IMR-90 (cell line): ENCODE data around the gene DSCAM.

Experiments used
- CTCF ChIP-seq: conservative IDR thresholded peaks from 2 replicates; pipeline ENCODE4 v1.5.1; 2012; ENCODE audit warnings: mild to moderate bottlenecking, low read depth, low read length, improper control_type of control experiment
- RAD21 ChIP-seq: IDR thresholded peaks from 2 replicates; pipeline ENCODE4 v1.6.1; 2012; ENCODE audit warnings: low read length, improper control_type of control experiment
- RCOR1 ChIP-seq: IDR thresholded peaks from 2 replicates; pipeline ENCODE4 v1.6.1; 2012; ENCODE audit warnings: mild to moderate bottlenecking, low read length, improper control_type of control experiment; ENCODE audit not compliant: insufficient replicate concordance
- RFX5 ChIP-seq: IDR thresholded peaks from 2 replicates; pipeline ENCODE4 v1.8.0; 2012; ENCODE audit warnings: low read depth, mild to moderate bottlenecking, low read length, moderate library complexity
- TF ChIP-seq, protein P1 (sequence below): fragments of 150-350 bp; IDR thresholded peaks from 2 replicates; pipeline ENCODE4 v1.6.1; 2016; ENCODE audit warnings: low read depth, mild to moderate bottlenecking, low read length, moderate library complexity, borderline replicate concordance

GRCh38 chr21:40610345-40610744 lies 236.6 kb downstream of the DSCAM start:
- TF ChIP-seq RCOR1 (no peak), CTCF (no peak), RAD21 (no peak), RFX5 (no peak)
- TF ChIP-seq, protein P1, sequence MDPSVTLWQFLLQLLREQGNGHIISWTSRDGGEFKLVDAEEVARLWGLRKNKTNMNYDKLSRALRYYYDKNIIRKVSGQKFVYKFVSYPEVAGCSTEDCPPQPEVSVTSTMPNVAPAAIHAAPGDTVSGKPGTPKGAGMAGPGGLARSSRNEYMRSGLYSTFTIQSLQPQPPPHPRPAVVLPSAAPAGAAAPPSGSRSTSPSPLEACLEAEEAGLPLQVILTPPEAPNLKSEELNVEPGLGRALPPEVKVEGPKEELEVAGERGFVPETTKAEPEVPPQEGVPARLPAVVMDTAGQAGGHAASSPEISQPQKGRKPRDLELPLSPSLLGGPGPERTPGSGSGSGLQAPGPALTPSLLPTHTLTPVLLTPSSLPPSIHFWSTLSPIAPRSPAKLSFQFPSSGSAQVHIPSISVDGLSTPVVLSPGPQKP: no peak
